Measurements from ENCODE around the gene WRNIP1.
A peak's percentile ranks its signal among the peaks of the same experiment; 100 is the strongest.

- TF ChIP-seq CTCF (conservative IDR thresholded peaks at IDR 0.05; ENCODE audit: low read depth, low read length) (no peak), ELK1 (IDR thresholded peaks at IDR 0.05; ENCODE audit: borderline replicate concordance, low read depth, low read length) (no peak), RAD21 (IDR thresholded peaks at IDR 0.05; ENCODE audit: low read length) (no peak), USF2 (IDR thresholded peaks at IDR 0.05; ENCODE audit: low read depth, low read length) (no peak), POLR2A (IDR thresholded peaks at IDR 0.05; ENCODE audit: low read depth, low read length) (no peak), CEBPB (IDR thresholded peaks at IDR 0.05; ENCODE audit: low read depth, low read length) (0 out of 2 replicates have a peak, but pooled peaks have one; percentile 35), SMC3 (IDR thresholded peaks at IDR 0.05; ENCODE audit: low read depth, low read length) (no peak), MXI1 (IDR thresholded peaks at IDR 0.05; ENCODE audit: borderline replicate concordance, low read depth, low read length) (no peak), MAFK (IDR thresholded peaks at IDR 0.05; ENCODE audit: low read depth, low read length) (no peak)
These were observed 10.3 kb upstream of the WRNIP1 start for GRCh38 chr6:2754911-2755310.

All from IMR-90 (cell line).